ENCODE results near the gene SUMO4. TPM values are rescaled to one million over a fixed set of nuclear protein-coding genes. Genes with fewer than 3 reads are reported as not detected.

SUMO4 gene
- total RNA-seq, 1 experiment from 2014 or later, result 1.2 TPM

DNA sequence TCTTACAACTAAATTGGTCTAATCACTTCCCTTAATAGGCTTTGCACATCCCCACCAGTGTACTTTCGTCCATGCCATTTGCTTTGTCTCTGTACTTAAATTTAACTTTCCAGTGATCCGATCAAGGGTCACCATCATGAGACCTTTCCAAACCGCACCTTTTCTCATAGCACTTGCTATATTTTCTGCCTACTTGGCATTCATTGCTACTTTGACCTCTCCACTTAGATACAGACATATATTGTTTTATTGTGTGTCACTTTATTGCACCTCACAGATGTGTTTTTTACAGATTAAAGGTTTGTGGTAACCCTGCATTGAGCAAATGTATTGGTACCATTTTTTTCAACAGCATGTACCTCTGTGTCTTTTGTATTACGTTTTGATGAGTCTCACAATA lies 14.8 kb downstream of the SUMO4 start (continued):
- TF ChIP-seq, protein P1, sequence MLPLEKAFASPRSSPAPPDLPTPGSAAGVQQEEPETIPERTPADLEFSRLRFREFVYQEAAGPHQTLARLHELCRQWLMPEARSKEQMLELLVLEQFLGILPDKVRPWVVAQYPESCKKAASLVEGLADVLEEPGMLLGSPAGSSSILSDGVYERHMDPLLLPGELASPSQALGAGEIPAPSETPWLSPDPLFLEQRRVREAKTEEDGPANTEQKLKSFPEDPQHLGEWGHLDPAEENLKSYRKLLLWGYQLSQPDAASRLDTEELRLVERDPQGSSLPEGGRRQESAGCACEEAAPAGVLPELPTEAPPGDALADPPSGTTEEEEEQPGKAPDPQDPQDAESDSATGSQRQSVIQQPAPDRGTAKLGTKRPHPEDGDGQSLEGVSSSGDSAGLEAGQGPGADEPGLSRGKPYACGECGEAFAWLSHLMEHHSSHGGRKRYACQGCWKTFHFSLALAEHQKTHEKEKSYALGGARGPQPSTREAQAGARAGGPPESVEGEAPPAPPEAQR (CRISPR knock-in tag; IDR thresholded peaks at IDR 0.05), result no peak
- TF ChIP-seq FOXP1 (CRISPR knock-in tag; IDR thresholded peaks at IDR 0.05; ENCODE audit: borderline replicate concordance) (no peak), CREB1 (CRISPR knock-in tag; IDR thresholded peaks at IDR 0.05) (no peak), NR1H2 (CRISPR knock-in tag; IDR thresholded peaks at IDR 0.05) (no peak)
- TF ChIP-seq, protein P2, sequence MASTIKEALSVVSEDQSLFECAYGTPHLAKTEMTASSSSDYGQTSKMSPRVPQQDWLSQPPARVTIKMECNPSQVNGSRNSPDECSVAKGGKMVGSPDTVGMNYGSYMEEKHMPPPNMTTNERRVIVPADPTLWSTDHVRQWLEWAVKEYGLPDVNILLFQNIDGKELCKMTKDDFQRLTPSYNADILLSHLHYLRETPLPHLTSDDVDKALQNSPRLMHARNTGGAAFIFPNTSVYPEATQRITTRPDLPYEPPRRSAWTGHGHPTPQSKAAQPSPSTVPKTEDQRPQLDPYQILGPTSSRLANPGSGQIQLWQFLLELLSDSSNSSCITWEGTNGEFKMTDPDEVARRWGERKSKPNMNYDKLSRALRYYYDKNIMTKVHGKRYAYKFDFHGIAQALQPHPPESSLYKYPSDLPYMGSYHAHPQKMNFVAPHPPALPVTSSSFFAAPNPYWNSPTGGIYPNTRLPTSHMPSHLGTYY (CRISPR knock-in tag; IDR thresholded peaks at IDR 0.05), result no peak

DNA sequence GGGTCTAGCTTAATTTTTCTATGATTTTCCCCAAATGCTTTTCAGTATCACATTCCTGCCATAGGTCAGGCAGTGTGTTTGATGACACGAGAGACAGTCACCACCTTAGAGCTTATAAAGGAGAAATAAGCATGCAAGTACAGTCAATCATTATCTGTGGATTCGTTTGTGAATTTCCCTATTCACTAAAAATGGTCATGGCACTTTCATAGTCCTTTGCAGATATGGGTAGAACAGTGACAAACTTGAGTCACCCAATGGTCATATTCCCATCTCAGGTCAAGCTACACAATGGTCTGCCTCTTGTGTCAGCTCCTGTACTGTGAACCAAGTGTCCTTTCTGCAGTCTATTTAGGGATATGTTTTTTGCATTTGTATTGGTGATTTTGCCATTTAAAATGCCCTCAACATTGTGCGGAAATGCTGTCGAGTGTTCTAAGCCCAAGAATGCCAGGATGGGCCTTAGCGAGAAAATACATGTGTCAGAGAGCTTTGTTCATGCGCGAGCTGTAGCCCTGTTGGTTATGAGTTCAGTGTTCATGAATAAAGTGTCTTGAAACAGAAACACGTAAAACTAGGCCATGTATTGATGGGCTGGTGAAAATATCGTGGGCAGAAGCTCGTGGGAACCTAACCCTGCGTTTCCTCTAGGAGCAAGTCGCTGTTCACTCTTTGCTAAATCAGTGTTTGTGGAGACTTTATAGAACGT lies 19.8 kb downstream of the SUMO4 start:
- ChIA-PET CTCF (interaction anchor here (2.9 kb wide), 1 partner anchor 12 kb away, joined by 17 read pairs; no protein-coding TSS in a partner anchor), POLR2A (no interaction called here)
- Mint-ChIP-seq H3K36me3 (no peaks in the 10 kb centered on the region), H3K9me3 (peaks cover 11% of the 10 kb centered on the region; the same call in 1 of the 2 replicates), H3K27me3 (ENCODE audit: low read depth) (no peaks in the 10 kb centered on the region), H3K4me1 (peaks cover 13% of the 10 kb centered on the region), H3K4me3 (no peak overlapping the region), H3K27ac (no peak overlapping the region)
- DNase-seq (ENCODE audit: low spot score) (no peak), ATAC-seq (no peak)
- TF ChIP-seq, protein P3, sequence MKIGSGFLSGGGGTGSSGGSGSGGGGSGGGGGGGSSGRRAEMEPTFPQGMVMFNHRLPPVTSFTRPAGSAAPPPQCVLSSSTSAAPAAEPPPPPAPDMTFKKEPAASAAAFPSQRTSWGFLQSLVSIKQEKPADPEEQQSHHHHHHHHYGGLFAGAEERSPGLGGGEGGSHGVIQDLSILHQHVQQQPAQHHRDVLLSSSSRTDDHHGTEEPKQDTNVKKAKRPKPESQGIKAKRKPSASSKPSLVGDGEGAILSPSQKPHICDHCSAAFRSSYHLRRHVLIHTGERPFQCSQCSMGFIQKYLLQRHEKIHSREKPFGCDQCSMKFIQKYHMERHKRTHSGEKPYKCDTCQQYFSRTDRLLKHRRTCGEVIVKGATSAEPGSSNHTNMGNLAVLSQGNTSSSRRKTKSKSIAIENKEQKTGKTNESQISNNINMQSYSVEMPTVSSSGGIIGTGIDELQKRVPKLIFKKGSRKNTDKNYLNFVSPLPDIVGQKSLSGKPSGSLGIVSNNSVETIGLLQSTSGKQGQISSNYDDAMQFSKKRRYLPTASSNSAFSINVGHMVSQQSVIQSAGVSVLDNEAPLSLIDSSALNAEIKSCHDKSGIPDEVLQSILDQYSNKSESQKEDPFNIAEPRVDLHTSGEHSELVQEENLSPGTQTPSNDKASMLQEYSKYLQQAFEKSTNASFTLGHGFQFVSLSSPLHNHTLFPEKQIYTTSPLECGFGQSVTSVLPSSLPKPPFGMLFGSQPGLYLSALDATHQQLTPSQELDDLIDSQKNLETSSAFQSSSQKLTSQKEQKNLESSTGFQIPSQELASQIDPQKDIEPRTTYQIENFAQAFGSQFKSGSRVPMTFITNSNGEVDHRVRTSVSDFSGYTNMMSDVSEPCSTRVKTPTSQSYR (CRISPR knock-in tag; IDR thresholded peaks at IDR 0.05), result no peak
- TF ChIP-seq, protein P4, sequence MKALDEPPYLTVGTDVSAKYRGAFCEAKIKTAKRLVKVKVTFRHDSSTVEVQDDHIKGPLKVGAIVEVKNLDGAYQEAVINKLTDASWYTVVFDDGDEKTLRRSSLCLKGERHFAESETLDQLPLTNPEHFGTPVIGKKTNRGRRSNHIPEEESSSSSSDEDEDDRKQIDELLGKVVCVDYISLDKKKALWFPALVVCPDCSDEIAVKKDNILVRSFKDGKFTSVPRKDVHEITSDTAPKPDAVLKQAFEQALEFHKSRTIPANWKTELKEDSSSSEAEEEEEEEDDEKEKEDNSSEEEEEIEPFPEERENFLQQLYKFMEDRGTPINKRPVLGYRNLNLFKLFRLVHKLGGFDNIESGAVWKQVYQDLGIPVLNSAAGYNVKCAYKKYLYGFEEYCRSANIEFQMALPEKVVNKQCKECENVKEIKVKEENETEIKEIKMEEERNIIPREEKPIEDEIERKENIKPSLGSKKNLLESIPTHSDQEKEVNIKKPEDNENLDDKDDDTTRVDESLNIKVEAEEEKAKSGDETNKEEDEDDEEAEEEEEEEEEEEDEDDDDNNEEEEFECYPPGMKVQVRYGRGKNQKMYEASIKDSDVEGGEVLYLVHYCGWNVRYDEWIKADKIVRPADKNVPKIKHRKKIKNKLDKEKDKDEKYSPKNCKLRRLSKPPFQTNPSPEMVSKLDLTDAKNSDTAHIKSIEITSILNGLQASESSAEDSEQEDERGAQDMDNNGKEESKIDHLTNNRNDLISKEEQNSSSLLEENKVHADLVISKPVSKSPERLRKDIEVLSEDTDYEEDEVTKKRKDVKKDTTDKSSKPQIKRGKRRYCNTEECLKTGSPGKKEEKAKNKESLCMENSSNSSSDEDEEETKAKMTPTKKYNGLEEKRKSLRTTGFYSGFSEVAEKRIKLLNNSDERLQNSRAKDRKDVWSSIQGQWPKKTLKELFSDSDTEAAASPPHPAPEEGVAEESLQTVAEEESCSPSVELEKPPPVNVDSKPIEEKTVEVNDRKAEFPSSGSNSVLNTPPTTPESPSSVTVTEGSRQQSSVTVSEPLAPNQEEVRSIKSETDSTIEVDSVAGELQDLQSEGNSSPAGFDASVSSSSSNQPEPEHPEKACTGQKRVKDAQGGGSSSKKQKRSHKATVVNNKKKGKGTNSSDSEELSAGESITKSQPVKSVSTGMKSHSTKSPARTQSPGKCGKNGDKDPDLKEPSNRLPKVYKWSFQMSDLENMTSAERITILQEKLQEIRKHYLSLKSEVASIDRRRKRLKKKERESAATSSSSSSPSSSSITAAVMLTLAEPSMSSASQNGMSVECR (CRISPR knock-in tag; IDR thresholded peaks at IDR 0.05; ENCODE audit: borderline replicate concordance), result no peak
- TF ChIP-seq GABPB1 (CRISPR knock-in tag; IDR thresholded peaks at IDR 0.05) (no peak), JUN (CRISPR knock-in tag; IDR thresholded peaks at IDR 0.05) (no peak), CREM (CRISPR knock-in tag; IDR thresholded peaks at IDR 0.05) (no peak), PRRX2 (CRISPR knock-in tag; IDR thresholded peaks at IDR 0.05) (no peak), SOX15 (CRISPR knock-in tag; IDR thresholded peaks at IDR 0.05) (no peak), FOXP1 (CRISPR knock-in tag; IDR thresholded peaks at IDR 0.05; ENCODE audit: borderline replicate concordance) (no peak)
- TF ChIP-seq, protein P5, sequence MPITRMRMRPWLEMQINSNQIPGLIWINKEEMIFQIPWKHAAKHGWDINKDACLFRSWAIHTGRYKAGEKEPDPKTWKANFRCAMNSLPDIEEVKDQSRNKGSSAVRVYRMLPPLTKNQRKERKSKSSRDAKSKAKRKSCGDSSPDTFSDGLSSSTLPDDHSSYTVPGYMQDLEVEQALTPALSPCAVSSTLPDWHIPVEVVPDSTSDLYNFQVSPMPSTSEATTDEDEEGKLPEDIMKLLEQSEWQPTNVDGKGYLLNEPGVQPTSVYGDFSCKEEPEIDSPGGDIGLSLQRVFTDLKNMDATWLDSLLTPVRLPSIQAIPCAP (CRISPR knock-in tag; IDR thresholded peaks at IDR 0.05), result no peak
- TF ChIP-seq, protein P6, sequence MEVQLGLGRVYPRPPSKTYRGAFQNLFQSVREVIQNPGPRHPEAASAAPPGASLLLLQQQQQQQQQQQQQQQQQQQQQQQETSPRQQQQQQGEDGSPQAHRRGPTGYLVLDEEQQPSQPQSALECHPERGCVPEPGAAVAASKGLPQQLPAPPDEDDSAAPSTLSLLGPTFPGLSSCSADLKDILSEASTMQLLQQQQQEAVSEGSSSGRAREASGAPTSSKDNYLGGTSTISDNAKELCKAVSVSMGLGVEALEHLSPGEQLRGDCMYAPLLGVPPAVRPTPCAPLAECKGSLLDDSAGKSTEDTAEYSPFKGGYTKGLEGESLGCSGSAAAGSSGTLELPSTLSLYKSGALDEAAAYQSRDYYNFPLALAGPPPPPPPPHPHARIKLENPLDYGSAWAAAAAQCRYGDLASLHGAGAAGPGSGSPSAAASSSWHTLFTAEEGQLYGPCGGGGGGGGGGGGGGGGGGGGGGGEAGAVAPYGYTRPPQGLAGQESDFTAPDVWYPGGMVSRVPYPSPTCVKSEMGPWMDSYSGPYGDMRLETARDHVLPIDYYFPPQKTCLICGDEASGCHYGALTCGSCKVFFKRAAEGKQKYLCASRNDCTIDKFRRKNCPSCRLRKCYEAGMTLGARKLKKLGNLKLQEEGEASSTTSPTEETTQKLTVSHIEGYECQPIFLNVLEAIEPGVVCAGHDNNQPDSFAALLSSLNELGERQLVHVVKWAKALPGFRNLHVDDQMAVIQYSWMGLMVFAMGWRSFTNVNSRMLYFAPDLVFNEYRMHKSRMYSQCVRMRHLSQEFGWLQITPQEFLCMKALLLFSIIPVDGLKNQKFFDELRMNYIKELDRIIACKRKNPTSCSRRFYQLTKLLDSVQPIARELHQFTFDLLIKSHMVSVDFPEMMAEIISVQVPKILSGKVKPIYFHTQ (CRISPR knock-in tag; IDR thresholded peaks at IDR 0.05), result no peak
- TF ChIP-seq, protein P7, sequence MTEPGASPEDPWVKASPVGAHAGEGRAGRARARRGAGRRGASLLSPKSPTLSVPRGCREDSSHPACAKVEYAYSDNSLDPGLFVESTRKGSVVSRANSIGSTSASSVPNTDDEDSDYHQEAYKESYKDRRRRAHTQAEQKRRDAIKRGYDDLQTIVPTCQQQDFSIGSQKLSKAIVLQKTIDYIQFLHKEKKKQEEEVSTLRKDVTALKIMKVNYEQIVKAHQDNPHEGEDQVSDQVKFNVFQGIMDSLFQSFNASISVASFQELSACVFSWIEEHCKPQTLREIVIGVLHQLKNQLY (CRISPR knock-in tag; IDR thresholded peaks at IDR 0.05), result no peak
- TF ChIP-seq, protein P8, sequence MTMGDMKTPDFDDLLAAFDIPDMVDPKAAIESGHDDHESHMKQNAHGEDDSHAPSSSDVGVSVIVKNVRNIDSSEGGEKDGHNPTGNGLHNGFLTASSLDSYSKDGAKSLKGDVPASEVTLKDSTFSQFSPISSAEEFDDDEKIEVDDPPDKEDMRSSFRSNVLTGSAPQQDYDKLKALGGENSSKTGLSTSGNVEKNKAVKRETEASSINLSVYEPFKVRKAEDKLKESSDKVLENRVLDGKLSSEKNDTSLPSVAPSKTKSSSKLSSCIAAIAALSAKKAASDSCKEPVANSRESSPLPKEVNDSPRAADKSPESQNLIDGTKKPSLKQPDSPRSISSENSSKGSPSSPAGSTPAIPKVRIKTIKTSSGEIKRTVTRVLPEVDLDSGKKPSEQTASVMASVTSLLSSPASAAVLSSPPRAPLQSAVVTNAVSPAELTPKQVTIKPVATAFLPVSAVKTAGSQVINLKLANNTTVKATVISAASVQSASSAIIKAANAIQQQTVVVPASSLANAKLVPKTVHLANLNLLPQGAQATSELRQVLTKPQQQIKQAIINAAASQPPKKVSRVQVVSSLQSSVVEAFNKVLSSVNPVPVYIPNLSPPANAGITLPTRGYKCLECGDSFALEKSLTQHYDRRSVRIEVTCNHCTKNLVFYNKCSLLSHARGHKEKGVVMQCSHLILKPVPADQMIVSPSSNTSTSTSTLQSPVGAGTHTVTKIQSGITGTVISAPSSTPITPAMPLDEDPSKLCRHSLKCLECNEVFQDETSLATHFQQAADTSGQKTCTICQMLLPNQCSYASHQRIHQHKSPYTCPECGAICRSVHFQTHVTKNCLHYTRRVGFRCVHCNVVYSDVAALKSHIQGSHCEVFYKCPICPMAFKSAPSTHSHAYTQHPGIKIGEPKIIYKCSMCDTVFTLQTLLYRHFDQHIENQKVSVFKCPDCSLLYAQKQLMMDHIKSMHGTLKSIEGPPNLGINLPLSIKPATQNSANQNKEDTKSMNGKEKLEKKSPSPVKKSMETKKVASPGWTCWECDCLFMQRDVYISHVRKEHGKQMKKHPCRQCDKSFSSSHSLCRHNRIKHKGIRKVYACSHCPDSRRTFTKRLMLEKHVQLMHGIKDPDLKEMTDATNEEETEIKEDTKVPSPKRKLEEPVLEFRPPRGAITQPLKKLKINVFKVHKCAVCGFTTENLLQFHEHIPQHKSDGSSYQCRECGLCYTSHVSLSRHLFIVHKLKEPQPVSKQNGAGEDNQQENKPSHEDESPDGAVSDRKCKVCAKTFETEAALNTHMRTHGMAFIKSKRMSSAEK (CRISPR knock-in tag; IDR thresholded peaks at IDR 0.05; ENCODE audit: borderline replicate concordance), result no peak
